ENCODE data around the gene PGPEP1.
A peak's percentile ranks its signal among the peaks of the same experiment; 100 is the strongest.
"Not testable (repeated sequence)": the region's sequence is repeated elsewhere in the genome, so short reads cannot be mapped to it uniquely, and the experiment has no call there.

The PGPEP1 gene

DNA sequence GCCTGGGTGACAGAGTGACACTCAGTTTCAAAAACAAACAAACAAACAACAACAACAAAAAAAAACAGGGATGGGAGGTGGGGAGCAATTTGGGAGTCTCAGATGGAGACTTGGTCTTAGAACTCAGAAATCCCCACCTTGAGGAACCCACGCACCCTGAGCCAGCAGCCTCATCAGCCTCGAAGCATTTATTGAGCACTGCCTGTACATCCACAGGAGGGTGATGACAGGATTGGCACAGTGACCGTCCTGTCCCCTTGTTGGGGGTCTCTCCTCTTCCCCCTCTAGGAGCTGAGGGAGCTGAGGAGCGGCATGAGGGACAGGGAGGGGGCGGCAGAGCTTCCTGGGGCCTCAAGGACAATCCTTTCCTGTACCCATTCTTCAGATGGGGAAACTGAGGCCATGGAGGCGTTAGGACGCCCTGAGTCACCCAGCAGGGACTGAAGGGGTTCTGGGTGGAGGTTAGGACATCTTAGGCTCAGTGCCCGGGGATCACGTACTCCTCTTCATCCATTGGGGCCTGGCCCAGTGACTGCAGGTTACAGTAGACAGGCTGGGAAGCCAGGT, 51.2 kb downstream of the PGPEP1 start:
- TF ChIP-seq POLR2A (IDR thresholded peaks at IDR 0.05; ENCODE audit: low read depth, low read length): no peak
- DNase-seq (ENCODE audit: insufficient read length, low spot score) (no peak), FAIRE-seq (no peak)

GRCh38 chr19:18392417-18392816, 52.0 kb downstream of the PGPEP1 start:
- FAIRE-seq (no peak), DNase-seq (ENCODE audit: insufficient read length, low spot score) (peak; percentile 50)
- no peak for TF ChIP-seq POLR2A (IDR thresholded peaks at IDR 0.05; ENCODE audit: low read depth, low read length)

- DNase-seq (ENCODE audit: insufficient read length, low spot score): no peak
- FAIRE-seq: no peak
- no peak for TF ChIP-seq POLR2A (IDR thresholded peaks at IDR 0.05; ENCODE audit: low read depth, low read length)
Observed at GRCh38 chr19:18392926-18393325, 52.5 kb downstream of the PGPEP1 start.

GRCh38 chr19:18393836-18394235, 53.4 kb downstream of the PGPEP1 start:
- DNase-seq (ENCODE audit: insufficient read length, low spot score) (no peak), FAIRE-seq (no peak)
- TF ChIP-seq POLR2A (IDR thresholded peaks at IDR 0.05; ENCODE audit: low read depth, low read length): no peak

DNA sequence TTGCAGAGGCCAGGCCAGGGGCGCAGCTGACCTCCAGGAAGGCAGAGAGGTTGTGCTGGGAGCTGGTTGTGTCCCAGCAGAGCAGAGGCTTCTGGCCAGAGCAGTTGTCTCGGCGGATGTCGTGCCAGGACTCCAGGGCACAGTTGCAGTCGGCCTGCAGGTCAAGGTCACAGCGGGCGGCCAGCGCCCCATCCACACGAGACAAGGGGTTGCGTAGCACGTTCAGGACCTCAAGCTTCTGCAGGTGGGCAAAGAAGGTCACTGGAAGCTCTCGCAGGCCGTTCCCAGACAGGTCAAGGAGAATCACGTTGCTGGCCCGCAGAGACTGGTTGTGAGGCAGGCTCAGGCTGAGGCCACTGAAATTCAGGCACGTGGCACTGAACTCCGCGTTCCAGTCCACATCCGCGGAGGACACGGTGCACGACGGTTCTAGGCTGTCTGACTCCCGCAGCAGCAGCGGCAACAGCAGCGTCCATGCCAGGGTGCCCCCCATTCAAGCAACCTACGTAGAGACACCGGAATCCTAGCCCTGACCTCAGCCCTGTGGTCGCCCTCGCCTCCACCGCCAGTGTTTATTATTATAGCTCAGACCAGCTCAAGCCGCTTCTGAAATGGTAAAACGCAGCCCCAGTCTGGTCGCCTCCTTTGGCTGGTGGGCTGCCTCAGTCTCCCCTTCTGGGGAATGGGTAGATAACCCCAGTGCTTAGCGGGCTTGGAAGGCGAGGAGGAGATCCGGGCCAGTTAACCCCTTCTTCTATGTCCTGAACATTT, 56.3 kb downstream of the PGPEP1 start:
- FAIRE-seq (no peak), DNase-seq (ENCODE audit: insufficient read length, low spot score) (no peak)
- no peak for TF ChIP-seq POLR2A (IDR thresholded peaks at IDR 0.05; ENCODE audit: low read depth, low read length)

- no peak for FAIRE-seq
- no peak for TF ChIP-seq POLR2A (IDR thresholded peaks at IDR 0.05; ENCODE audit: low read depth, low read length)
- DNase-seq (ENCODE audit: insufficient read length, low spot score): no peak
Observed at GRCh38 chr19:18397242-18398202, 57.1 kb downstream of the PGPEP1 start, which contains the start of gene LRRC25. TSS of gene LRRC25 (minus strand) at chr19:18397622. CDS start at chr19:18396963, 659 bp downstream.

- FAIRE-seq (no peak), DNase-seq (ENCODE audit: insufficient read length, low spot score) (no peak)
- no peak for TF ChIP-seq POLR2A (IDR thresholded peaks at IDR 0.05; ENCODE audit: low read depth, low read length)
Observed at GRCh38 chr19:18399008-18399407, 58.6 kb downstream of the PGPEP1 start.

GRCh38 chr19:18401580-18402112, 61.2 kb downstream of the PGPEP1 start:
- no peak for TF ChIP-seq POLR2A (IDR thresholded peaks at IDR 0.05; ENCODE audit: low read depth, low read length)
- FAIRE-seq (no peak), DNase-seq (ENCODE audit: insufficient read length, low spot score) (no peak)

- DNase-seq (ENCODE audit: insufficient read length, low spot score); FAIRE-seq: not testable (repeated sequence)
Observed at GRCh38 chr19:18402455-18403248, 62.3 kb downstream of the PGPEP1 start.

DNA sequence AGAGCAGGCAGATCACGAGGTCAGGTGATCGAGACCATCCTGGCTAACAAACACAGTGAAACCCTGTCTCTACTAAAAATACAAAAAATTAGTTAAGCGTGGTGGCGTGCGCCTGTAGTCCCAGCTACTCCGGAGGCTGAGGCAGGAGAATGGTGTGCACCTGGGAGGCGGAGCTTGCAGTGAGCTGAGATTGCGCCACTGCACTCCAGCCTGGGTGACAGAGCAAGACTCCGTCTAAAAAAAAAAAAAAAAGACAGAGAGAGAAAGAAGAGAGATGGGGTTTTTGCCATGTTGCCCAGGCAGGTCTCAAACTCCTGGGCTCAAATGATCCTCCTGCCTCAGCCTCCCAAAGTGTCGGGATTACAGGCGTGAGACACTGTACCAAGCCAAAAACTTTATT, 65.4 kb downstream of the PGPEP1 start:
- not testable (repeated sequence) for DNase-seq (ENCODE audit: insufficient read length, low spot score); FAIRE-seq

DNA sequence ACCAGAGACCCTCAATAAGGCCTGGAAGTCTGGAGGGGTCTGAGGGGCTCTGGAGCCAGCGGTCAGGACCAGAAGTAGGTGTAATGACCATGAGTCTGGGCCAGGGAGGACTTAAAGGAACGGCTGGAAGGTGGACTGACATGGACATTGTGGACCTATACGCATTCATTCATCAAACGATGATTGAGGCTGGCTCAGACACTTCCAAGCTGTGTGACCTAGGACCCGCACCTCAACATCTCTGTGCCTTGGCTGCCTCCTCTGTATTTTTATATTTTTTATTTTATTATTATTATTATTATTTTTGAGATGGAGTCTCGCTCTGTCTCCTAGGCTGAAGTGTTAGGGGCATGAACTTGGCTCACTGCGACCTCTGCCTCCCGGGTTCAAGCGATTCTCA, 66.4 kb downstream of the PGPEP1 start:
- no peak for FAIRE-seq
- DNase-seq (ENCODE audit: insufficient read length, low spot score): no peak
- no peak for TF ChIP-seq POLR2A (IDR thresholded peaks at IDR 0.05; ENCODE audit: low read depth, low read length)

DNA sequence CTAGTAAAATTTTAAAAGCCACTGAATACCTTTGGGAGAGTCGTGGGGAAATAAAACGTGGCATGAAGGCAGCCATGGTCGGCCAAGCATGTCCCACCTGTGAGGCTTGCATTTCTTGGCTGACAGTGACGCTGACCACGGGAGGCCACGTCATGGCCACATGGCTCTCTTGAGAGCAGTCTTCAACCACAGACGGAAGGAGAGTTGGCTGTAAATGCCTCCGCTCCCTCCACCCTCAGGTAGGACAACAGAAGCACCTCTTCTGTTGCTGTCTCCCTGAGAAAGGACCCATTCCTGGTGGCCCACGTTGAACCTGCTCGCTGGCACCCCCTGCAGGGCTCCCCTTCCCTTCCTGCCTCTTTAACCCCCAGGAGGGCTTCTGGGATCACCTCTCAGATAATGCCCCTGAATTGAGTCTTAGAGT, 67.7 kb downstream of the PGPEP1 start:
- DNase-seq (ENCODE audit: insufficient read length, low spot score) (no peak), FAIRE-seq (no peak)

GRCh38 chr19:18412610-18413239, 72.3 kb downstream of the PGPEP1 start:
- TF ChIP-seq POLR2A (IDR thresholded peaks at IDR 0.05; ENCODE audit: low read depth, low read length): no peak
- DNase-seq (ENCODE audit: insufficient read length, low spot score) (no peak), FAIRE-seq (no peak)

More for the DNA sequence above, 67.7 kb downstream of the PGPEP1 start:
- no peak for TF ChIP-seq POLR2A (IDR thresholded peaks at IDR 0.05; ENCODE audit: low read depth, low read length)
